Spinal cord (tissue), 10 donors: Measurements from ENCODE around the gene LRTM2. TPM values are rescaled to one million over a fixed set of nuclear protein-coding genes. Genes with fewer than 3 reads are reported as not detected.

Experiments
- DNase-seq, 6 donors: peaks; one replicate each; pipeline versions ENCODE4 v3.0.0 to v3.0.0-alpha.2; 2013 to 2015; ENCODE audit warnings: low spot score in 6 of 6, low read depth in 4 of 6
- H3K27ac ChIP-seq: one replicate; pipeline ENCODE4 v1.5.1; 2013; ENCODE audit warnings: low read depth, low read length, control low read depth
- H3K27me3 ChIP-seq: one replicate; pipeline ENCODE4 v1.6.1; 2013; ENCODE audit warnings: low read length; ENCODE audit not compliant: control insufficient read depth, insufficient read depth
- H3K36me3 ChIP-seq: one replicate; pipeline ENCODE4 v1.6.1; 2013; ENCODE audit warnings: low read length; ENCODE audit not compliant: control insufficient read depth, insufficient read depth
- H3K4me1 ChIP-seq: one replicate; pipeline ENCODE4 v1.6.1; 2013; ENCODE audit warnings: low read length; ENCODE audit not compliant: control insufficient read depth, insufficient read depth
- H3K4me3 ChIP-seq: one replicate; pipeline ENCODE4 v1.5.1; 2013; ENCODE audit warnings: low read depth, low read length, control low read depth
- H3K9me3 ChIP-seq: one replicate; pipeline ENCODE4 v1.6.1; 2013; ENCODE audit warnings: low read length; ENCODE audit not compliant: control insufficient read depth, insufficient read depth
- whole genome bisulfite sequencing: methylation state at CpG from one replicate; pipeline ENCODE4 v1.1.5; 2013; ENCODE audit warnings: missing lambda C conversion rate; ENCODE audit not compliant: insufficient coverage; 5-methylcytosine and 5-hydroxymethylcytosine counted together
- polyA plus RNA-seq, 2 donors: library from polyadenylated mRNA; unstranded; fragments of 120-200 nt; gene quantifications; one replicate each; pipeline ENCODE4 v1.2.1, GENCODE V29; 2013; ENCODE audit not compliant: insufficient read length in 2 of 2
- total RNA-seq, 2 donors: library from RNA; depleted of rRNA in 1 of 2; stranded (reverse); fragments of 120-200 nt in 1 of 2; fragments of >200 nt in 1 of 2; gene quantifications; one replicate each; pipeline versions ENCODE4 v1.2.3 to v1.2.4, GENCODE V29; 2013 to 2014
- donor health status: healthy.

Gene LRTM2
- total and polyA plus RNA-seq, 4 donors: 1.4 to 9.6 (median 5.3) TPM

GRCh38 chr12:1885599-1886245 lies 65.4 kb downstream of the LRTM2 start:
- Histone ChIP-seq H3K4me1 (no peaks in the 10 kb centered on the region), H3K27me3 (no peaks in the 10 kb centered on the region), H3K27ac (no peak overlapping the region), H3K9me3 (no peaks in the 10 kb centered on the region), H3K36me3 (no peaks in the 10 kb centered on the region), H3K4me3 (no peak overlapping the region)
- DNase-seq: no peak
- WGBS: 94% methylated on average over 11 of the region's 13 CpGs

Other genes with a start within 250 kb of the LRTM2 start
- gene FBXL14, start 226.0 kb upstream of the LRTM2 start, total RNA-seq: 10 to 100 TPM; 11.0 to 15.0 TPM
- 10 to 100 TPM; 16.6 to 17.1 TPM for gene FBXL14, start 226.0 kb upstream of the LRTM2 start, polyA plus RNA-seq
- gene WNT5B, start 191.3 kb upstream of the LRTM2 start, total RNA-seq: 10 to 100 TPM; 10.3 to 12.2 TPM
- 10 to 100 TPM; 14.2 to 14.3 TPM for gene WNT5B, start 191.3 kb upstream of the LRTM2 start, polyA plus RNA-seq
- gene ADIPOR2, start 129.5 kb upstream of the LRTM2 start, total RNA-seq: 10 to 100 TPM; 43.5 to 49.3 TPM
- gene ADIPOR2, start 129.5 kb upstream of the LRTM2 start, polyA plus RNA-seq: 10 to 100 TPM; 40.7 to 41.2 TPM
- 1 to 10 TPM; 1.8 TPM for gene CACNA2D4, start 98.1 kb downstream of the LRTM2 start, total RNA-seq
- gene CACNA2D4, start 98.1 kb downstream of the LRTM2 start, polyA plus RNA-seq: 1 to 10 TPM in 1 of 2 donors, under 1 TPM in 1; 0.95 to 1.6 TPM
- gene DCP1B, start 183.9 kb downstream of the LRTM2 start, total RNA-seq: 10 to 100 TPM; 11.7 to 13.7 TPM
- 10 to 100 TPM; 16.6 to 16.7 TPM for gene DCP1B, start 183.9 kb downstream of the LRTM2 start, polyA plus RNA-seq
- gene CACNA1C, start 232.4 kb downstream of the LRTM2 start, total RNA-seq: 10 to 100 TPM; 14.8 to 18.1 TPM
- gene CACNA1C, start 232.4 kb downstream of the LRTM2 start, polyA plus RNA-seq: 10 to 100 TPM; 18.4 to 22.2 TPM